Testis (tissue), 3 donors: ENCODE data around the gene TNNI3K. TPM values are rescaled to one million over a fixed set of nuclear protein-coding genes. Genes with fewer than 3 reads are reported as not detected.

Experiments
- DNase-seq: peaks from one replicate; pipeline ENCODE4 v3.0.0-alpha.2; 2019
- H3K27ac ChIP-seq, 2 donors: fragments of 200-600 bp; sonication (generic); one replicate each; pipeline ENCODE4 v1.5.1; 2019
- H3K27me3 ChIP-seq: fragments of 200-600 bp; sonication (generic); one replicate; pipeline ENCODE4 v1.5.1; 2019
- H3K36me3 ChIP-seq: fragments of 200-600 bp; sonication (generic); one replicate; pipeline ENCODE4 v1.5.1; 2017; ENCODE audit warnings: low read depth; ENCODE audit errors: missing control alignments
- H3K4me1 ChIP-seq: fragments of 200-600 bp; sonication (generic); one replicate; pipeline ENCODE4 v1.5.1; 2019
- H3K4me3 ChIP-seq, 2 donors: fragments of 200-600 bp; sonication (generic); one replicate each; pipeline ENCODE4 v1.5.1; 2017 to 2019
- H3K9me3 ChIP-seq: fragments of 200-600 bp; sonication (generic); one replicate; pipeline ENCODE4 v1.5.1; 2017
- POLR2A ChIP-seq: fragments of 450-650 bp; IDR thresholded peaks from one replicate; pipeline ENCODE4 v1.6.1; 2017; ENCODE audit warnings: antibody characterized with exemption, mild to moderate bottlenecking, moderate library complexity
- WGBS, 2 donors: methylation state at CpG; one replicate each; pipeline ENCODE4 v1.1.5; 2018; 5-methylcytosine and 5-hydroxymethylcytosine counted together
- intact Hi-C: fragments of 100-400 bp; cut with DNase I; formaldehyde crosslinking; loops from one replicate; pipeline ENCODE4 v1.15.1; 2023; ENCODE audit warnings: low total_unique reads
- polyA plus RNA-seq: library from polyadenylated mRNA; stranded (reverse); fragments of 350-450 nt; fragmentation: Illumina TruSeq; extraction: RNeasy Lipid Tissue Mini Kit (QIAGEN cat#74804); gene quantifications from one replicate; pipeline ENCODE4 v1.2.3, GENCODE V29; 2014; ENCODE audit warnings: low read depth, low replicate concordance; ENCODE audit not compliant: insufficient read depth
- total RNA-seq, 2 donors: library from RNA; depleted of rRNA; stranded (reverse); fragments of >200 nt; gene quantifications; one replicate each; pipeline ENCODE4 v1.2.3, GENCODE V29; 2016
- TF ChIP-seq, protein P1 (sequence below), 3 experiments: fragments of 450-650 bp in 2 of 3; fragments of 200-600 bp in 1 of 3; sonication (generic) in 1 of 3; IDR thresholded peaks; one replicate each; pipeline ENCODE4 v1.5.1; 2016 to 2019; ENCODE audit warnings: antibody characterized with exemption in 3 of 3, mild to moderate bottlenecking in 2 of 3, moderate library complexity in 1 of 3

Gene TNNI3K
- total and polyA plus RNA-seq, 3 donors from 2014 or later, result 6.4 to 6.8 (median 6.5) TPM

DNA sequence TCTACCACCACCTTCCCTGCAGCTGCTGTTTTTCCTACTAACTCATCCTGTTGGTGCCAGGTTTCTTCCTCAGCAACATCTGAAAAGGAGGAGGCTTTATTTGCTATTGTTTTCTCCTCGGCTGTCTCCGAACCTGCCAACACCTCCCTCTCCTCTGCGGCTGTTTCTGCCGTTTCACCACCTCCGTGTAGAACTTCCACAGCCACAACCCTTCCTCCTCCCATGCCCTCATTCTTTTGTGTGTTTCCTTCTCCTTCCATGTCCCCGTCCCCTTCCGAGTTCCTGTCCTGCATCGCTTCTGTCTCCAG, 336.3 kb downstream of the TNNI3K start:
- Histone ChIP-seq H3K4me3 (no peak overlapping the region), H3K27ac (no peak overlapping the region), H3K9me3 (no peaks in the 10 kb centered on the region), H3K36me3 (no peaks in the 10 kb centered on the region), H3K4me1 (no peaks in the 10 kb centered on the region), H3K27me3 (no peaks in the 10 kb centered on the region)
- no peak for DNase-seq
- TF ChIP-seq, protein P1, sequence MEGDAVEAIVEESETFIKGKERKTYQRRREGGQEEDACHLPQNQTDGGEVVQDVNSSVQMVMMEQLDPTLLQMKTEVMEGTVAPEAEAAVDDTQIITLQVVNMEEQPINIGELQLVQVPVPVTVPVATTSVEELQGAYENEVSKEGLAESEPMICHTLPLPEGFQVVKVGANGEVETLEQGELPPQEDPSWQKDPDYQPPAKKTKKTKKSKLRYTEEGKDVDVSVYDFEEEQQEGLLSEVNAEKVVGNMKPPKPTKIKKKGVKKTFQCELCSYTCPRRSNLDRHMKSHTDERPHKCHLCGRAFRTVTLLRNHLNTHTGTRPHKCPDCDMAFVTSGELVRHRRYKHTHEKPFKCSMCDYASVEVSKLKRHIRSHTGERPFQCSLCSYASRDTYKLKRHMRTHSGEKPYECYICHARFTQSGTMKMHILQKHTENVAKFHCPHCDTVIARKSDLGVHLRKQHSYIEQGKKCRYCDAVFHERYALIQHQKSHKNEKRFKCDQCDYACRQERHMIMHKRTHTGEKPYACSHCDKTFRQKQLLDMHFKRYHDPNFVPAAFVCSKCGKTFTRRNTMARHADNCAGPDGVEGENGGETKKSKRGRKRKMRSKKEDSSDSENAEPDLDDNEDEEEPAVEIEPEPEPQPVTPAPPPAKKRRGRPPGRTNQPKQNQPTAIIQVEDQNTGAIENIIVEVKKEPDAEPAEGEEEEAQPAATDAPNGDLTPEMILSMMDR (IDR thresholded peaks at IDR 0.05), result no peak
- no peak for TF ChIP-seq POLR2A
- intact Hi-C loops, result no loop called here
- 54 to 69% methylated on average over 8 of the region's 8 CpGs for WGBS, 2 donors

DNA sequence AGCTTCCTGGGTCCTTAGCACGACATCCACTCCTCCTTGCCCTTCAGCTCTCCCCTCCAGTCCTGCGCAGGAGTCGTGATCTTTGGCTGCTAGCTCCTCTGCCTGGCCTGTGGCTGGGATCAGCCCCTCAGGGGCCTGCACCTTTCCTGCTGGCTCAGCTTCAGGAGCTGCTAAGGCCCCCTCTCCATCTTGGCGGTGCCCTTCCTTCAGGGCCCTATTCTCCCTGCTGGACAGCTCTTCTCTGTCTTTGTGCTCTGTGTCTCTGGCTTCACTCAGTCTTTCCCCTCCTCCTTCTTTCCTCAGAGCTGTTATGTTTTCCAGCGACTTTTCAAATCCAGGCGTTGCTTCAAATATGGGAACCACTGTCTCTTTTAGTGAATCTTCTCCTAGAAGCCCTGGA, 336.7 kb downstream of the TNNI3K start:
- WGBS, 2 donors, result 52 to 64% methylated on average over 6 of the region's 6 CpGs
- intact Hi-C loops, result no loop called here
- Histone ChIP-seq H3K4me3 (no peak overlapping the region), H3K36me3 (no peaks in the 10 kb centered on the region), H3K27me3 (no peaks in the 10 kb centered on the region), H3K4me1 (no peaks in the 10 kb centered on the region), H3K27ac (no peak overlapping the region), H3K9me3 (no peaks in the 10 kb centered on the region)
- TF ChIP-seq POLR2A, result no peak
- TF ChIP-seq, protein P1 (IDR thresholded peaks at IDR 0.05), result no peak
- DNase-seq, result no peak

DNA sequence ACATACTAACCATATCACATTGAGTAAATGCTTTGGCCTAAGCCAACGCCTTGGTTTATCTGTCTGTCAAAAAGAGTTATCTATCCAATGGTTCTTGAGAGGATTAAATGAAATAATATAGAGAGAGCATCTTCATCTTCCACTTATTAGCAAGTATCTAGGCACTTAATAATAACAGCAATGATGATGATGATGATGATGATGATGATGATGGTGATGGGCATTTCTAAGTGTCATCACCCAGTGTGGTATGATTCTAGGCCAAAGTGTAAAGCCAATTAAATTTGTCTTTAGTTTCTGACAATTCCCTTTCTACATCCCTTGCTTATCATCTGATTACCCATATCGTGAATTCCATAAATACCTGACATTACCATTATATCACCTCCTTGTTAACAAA, 342.9 kb downstream of the TNNI3K start:
- intact Hi-C loops, result no loop called here
- TF ChIP-seq, protein P1 (IDR thresholded peaks at IDR 0.05), result no peak
- TF ChIP-seq POLR2A, result no peak
- Histone ChIP-seq H3K9me3 (no peaks in the 10 kb centered on the region), H3K4me3 (no peak overlapping the region), H3K27ac (no peak overlapping the region), H3K27me3 (no peaks in the 10 kb centered on the region), H3K36me3 (no peaks in the 10 kb centered on the region), H3K4me1 (no peaks in the 10 kb centered on the region)
- DNase-seq, result no peak
- 77 to 86% methylated on average over 2 of the region's 2 CpGs for WGBS, 2 donors

DNA sequence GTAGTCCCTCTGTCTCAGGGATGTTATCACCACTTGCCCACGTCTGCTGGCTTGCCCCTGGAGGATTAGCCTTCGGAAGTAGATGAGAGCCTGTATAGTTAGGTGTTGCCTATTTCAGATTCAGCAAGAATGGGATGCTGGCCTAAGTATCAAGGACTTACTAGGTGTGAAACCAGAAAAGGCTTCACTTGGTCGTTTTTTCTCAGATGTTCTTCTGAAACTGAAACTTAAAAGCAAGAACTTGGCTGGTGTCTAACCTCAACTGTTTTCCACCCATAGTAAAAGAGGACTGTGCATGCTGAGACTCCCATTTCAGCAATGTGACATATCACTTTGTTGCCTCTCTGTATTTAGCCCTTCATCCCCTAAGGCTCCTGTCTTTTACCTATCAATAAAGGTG, 344.2 kb downstream of the TNNI3K start:
- WGBS, 2 donors, result 50 to 53% methylated on average over 3 of the region's 3 CpGs
- DNase-seq, result no peak

DNA sequence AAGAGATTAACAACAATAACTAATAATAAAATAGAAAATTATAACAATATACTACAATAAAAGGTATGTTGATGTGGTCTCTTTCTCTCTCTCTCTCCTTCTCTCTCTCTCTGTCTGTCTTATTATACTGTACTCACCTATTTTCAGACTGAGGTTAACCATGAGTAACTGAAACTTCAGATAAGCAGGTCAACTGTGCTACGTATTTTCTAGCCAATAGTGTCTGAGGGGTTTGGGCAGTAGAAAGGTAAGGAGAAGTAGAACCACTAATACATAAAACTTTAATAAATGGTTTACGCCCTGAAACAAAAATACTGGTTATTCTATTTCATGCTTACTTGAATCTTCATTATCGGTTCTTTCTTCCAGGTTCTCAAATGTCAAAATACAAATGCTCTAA, 348.2 kb downstream of the TNNI3K start:
- Histone ChIP-seq H3K27ac (no peak overlapping the region), H3K4me3 (no peak overlapping the region), H3K4me1 (no peaks in the 10 kb centered on the region), H3K36me3 (no peaks in the 10 kb centered on the region), H3K27me3 (no peaks in the 10 kb centered on the region), H3K9me3 (no peaks in the 10 kb centered on the region)
- no peak for DNase-seq
- 88 to 90% methylated on average over 3 of the region's 3 CpGs for WGBS, 2 donors
- intact Hi-C loops, result no loop called here
- no peak for TF ChIP-seq POLR2A
- TF ChIP-seq, protein P1 (IDR thresholded peaks at IDR 0.05), result no peak

More for the DNA sequence above, 344.2 kb downstream of the TNNI3K start:
- H3K4me1 ChIP-seq, result no peaks in the 10 kb centered on the region
- intact Hi-C loops, result no loop called here
- no peaks in the 10 kb centered on the region for H3K27me3 ChIP-seq
- H3K9me3 ChIP-seq, result no peaks in the 10 kb centered on the region
- H3K36me3 ChIP-seq, result no peaks in the 10 kb centered on the region
- TF ChIP-seq, protein P1 (IDR thresholded peaks at IDR 0.05), result no peak
- TF ChIP-seq POLR2A, result no peak
- no peak overlapping the region for H3K27ac ChIP-seq
- H3K4me3 ChIP-seq, result no peak overlapping the region
